GM23248 (cell line): ENCODE measurements around the gene TCF4. TPM values are rescaled to one million over a fixed set of nuclear protein-coding genes. Genes with fewer than 3 reads are reported as not detected.

Experiments
- DNase-seq: peaks from one replicate; pipeline ENCODE4 v3.0.0-alpha.2; 2015
- H2AFZ ChIP-seq: fragments of 200-600 bp; sonication (generic); 2 replicates; pipeline ENCODE4 v1.6.1; 2016; ENCODE audit warnings: antibody characterized with exemption
- H3F3A ChIP-seq: fragments of 200-600 bp; sonication (generic); 2 replicates; pipeline ENCODE4 v1.6.1; 2016; ENCODE audit warnings: mild to moderate bottlenecking, antibody characterized with exemption, mixed run types; ENCODE audit not compliant: insufficient read depth
- H3K27ac ChIP-seq: fragments of 200-600 bp; sonication (generic); 2 replicates; pipeline ENCODE4 v1.5.1; 2016; ENCODE audit warnings: mild to moderate bottlenecking
- H3K27me3 ChIP-seq: fragments of 200-600 bp; sonication (generic); replicated peaks from 2 replicates; pipeline ENCODE4 v1.6.1; 2016; ENCODE audit warnings: mild to moderate bottlenecking; ENCODE audit not compliant: insufficient read depth
- H3K36me3 ChIP-seq: fragments of 200-600 bp; sonication (generic); 2 replicates; pipeline ENCODE4 v1.6.1; 2016; ENCODE audit warnings: low read depth, mild to moderate bottlenecking
- H3K4me1 ChIP-seq: fragments of 200-600 bp; sonication (generic); 2 replicates; pipeline ENCODE4 v1.6.1; 2016; ENCODE audit warnings: mild to moderate bottlenecking; ENCODE audit not compliant: insufficient read depth
- H3K4me2 ChIP-seq: fragments of 200-600 bp; sonication (generic); one replicate; pipeline ENCODE4 v1.6.1; 2016; ENCODE audit warnings: mild to moderate bottlenecking; ENCODE audit not compliant: unreplicated experiment
- H3K4me3 ChIP-seq: fragments of 200-600 bp; sonication (generic); 2 replicates; pipeline ENCODE4 v1.5.1; 2016; ENCODE audit warnings: mild to moderate bottlenecking
- H3K79me2 ChIP-seq: fragments of 200-600 bp; sonication (generic); 2 replicates; pipeline ENCODE4 v1.6.1; 2016; ENCODE audit warnings: mild to moderate bottlenecking; ENCODE audit not compliant: insufficient read depth
- H3K9ac ChIP-seq: fragments of 200-600 bp; sonication (generic); 2 replicates; pipeline ENCODE4 v1.6.1; 2016; ENCODE audit warnings: mild to moderate bottlenecking
- H3K9me2 ChIP-seq: fragments of 200-600 bp; sonication (generic); 2 replicates; pipeline ENCODE4 v1.6.1; 2016; ENCODE audit warnings: mixed run types, mild to moderate bottlenecking, moderate library complexity; ENCODE audit not compliant: insufficient read depth
- H3K9me3 ChIP-seq: fragments of 200-600 bp; sonication (generic); one replicate; pipeline ENCODE4 v1.6.1; 2017; ENCODE audit warnings: low read depth
- H4K20me1 ChIP-seq: fragments of 200-600 bp; sonication (generic); 2 replicates; pipeline ENCODE4 v1.6.0; 2016; ENCODE audit not compliant: insufficient read depth
- EZH2 ChIP-seq: fragments of 200-600 bp; sonication (generic); IDR thresholded peaks from 2 replicates; pipeline ENCODE4 v1.6.1; 2018; ENCODE audit warnings: antibody characterized with exemption, mild to moderate bottlenecking; ENCODE audit not compliant: insufficient read depth, poor library complexity, severe bottlenecking
- EZH2phosphoT487 ChIP-seq: fragments of 200-600 bp; sonication (generic); IDR thresholded peaks from 2 replicates; pipeline ENCODE4 v1.6.1; 2018; ENCODE audit warnings: antibody characterized with exemption, moderate library complexity, mild to moderate bottlenecking, low read depth; ENCODE audit not compliant: insufficient read depth
- WGBS, 2 experiments: methylation state at CpG; one replicate each; pipeline ENCODE4 v1.1.6; 2015 to 2017; ENCODE audit warnings: low lambda C conversion rate in 2 of 2, low coverage in 1 of 2; ENCODE audit errors: missing lambda C conversion rate in 2 of 2; 5-methylcytosine and 5-hydroxymethylcytosine counted together
- in situ Hi-C: fragments of 300-500 bp; cut with MboI; formaldehyde crosslinking; loops from 2 replicates; pipeline ENCODE4 v1.15.0; 2020
- polyA plus RNA-seq: library from polyadenylated mRNA; unstranded; fragments of >200 nt; fragmentation: Nextera tagmentation; extraction: Ambion mirVana; gene quantifications from 2 replicates; pipeline ENCODE4 v1.2.1, GENCODE V29; 2016
- total RNA-seq: library from RNA; depleted of rRNA; stranded (reverse); fragments of >200 nt; shearing (Covaris generic); gene quantifications from 2 replicates; pipeline ENCODE4 v1.2.3, GENCODE V29; 2014

The TCF4 gene
- total and polyA plus RNA-seq, 2 experiments from 2014 or later, result 54.5 to 59.3 TPM

GRCh38 chr18:55322178-55322735, 265.7 kb downstream of the TCF4 start:
- peak overlapping the region; percentile 100 for H3K4me2 ChIP-seq
- H3K27ac ChIP-seq, result peak overlapping the region; percentile 94
- peak overlapping the region; percentile 85 for H3K9ac ChIP-seq
- peak; percentile 94 for DNase-seq
- peak overlapping the region; percentile 87 for H3K4me3 ChIP-seq
- TF ChIP-seq EZH2phosphoT487 (no peak), EZH2 (no peak)
- peaks cover 41% of the 10 kb centered on the region for H3K4me1 ChIP-seq
- H3K79me2 ChIP-seq, result peaks cover 87% of the 10 kb centered on the region
- H3F3A ChIP-seq, result peaks cover 49% of the 10 kb centered on the region
- no peaks in the 10 kb centered on the region for H4K20me1 ChIP-seq
- in situ Hi-C loops, result no loop called here
- H3K9me2 ChIP-seq, result no peaks in the 10 kb centered on the region
- no peaks in the 10 kb centered on the region for H3K9me3 ChIP-seq
- peak overlapping the region; percentile 79 for H2AFZ ChIP-seq
- no peaks in the 10 kb centered on the region for H3K36me3 ChIP-seq
- H3K27me3 ChIP-seq, result no peaks in the 10 kb centered on the region
- WGBS, 2 experiments, result 1% methylated on average over 30 of the region's 30 CpGs

DNA sequence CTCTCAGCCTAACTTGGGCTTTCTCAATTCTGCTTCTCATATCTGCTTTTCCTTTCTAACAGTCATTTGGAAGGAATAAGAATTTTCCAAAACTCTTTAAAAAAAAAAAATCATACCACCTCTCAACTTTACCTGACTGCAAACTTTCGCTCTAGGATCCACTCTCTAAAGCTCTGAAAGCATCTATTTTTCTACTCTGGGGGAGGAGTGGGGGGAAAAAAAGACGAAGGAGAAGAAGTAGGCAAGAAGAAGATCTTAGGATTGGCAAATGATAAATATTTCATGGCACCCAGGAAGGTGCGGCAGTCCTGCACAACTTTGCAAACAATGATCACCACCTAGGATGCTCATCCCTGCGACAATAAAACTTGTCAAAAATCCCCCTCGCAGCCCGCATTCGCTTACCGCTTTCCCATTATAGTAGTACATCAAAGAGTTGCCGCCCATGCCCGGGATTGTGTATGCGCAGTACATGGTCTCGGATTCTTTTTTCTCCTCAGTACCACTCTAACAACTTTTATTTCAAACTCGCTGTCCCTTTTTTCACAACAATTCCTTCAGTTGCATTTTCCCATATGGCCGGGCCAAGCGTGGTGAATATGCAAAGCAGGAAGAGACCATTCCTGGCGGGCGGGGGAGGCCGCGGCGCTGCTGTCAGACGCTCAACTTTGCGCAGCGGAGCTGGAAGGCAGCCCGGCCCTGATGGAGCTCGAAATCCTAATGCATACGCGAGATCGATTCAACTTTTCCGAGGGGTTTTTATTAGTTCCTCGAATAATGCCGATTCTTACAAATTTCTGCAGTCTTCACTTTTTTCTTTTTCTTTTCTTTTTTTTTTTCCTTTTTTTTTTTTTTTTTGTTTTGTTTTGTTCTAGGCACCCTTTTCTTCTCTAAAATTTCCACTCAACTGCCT, 266.5 kb downstream of the TCF4 start:
- Histone ChIP-seq H3K9ac (peak overlapping the region; percentile 85), H3K4me3 (peak overlapping the region; percentile 87), H3K4me1 (peaks cover 49% of the 10 kb centered on the region), H3K9me2 (no peaks in the 10 kb centered on the region), H4K20me1 (no peaks in the 10 kb centered on the region), H3K27me3 (no peaks in the 10 kb centered on the region), H3F3A (peaks cover 45% of the 10 kb centered on the region), H3K4me2 (peak overlapping the region; percentile 100), H3K9me3 (no peaks in the 10 kb centered on the region), H3K36me3 (no peaks in the 10 kb centered on the region), H3K27ac (peak overlapping the region; percentile 94), H2AFZ (peak overlapping the region; percentile 79), H3K79me2 (peaks cover 87% of the 10 kb centered on the region)
- DNase-seq, result peak; percentile 95
- WGBS, 2 experiments, result 1% methylated on average over 31 of the region's 31 CpGs
- in situ Hi-C loops, result no loop called here
- TF ChIP-seq EZH2phosphoT487 (no peak), EZH2 (no peak)

GRCh38 chr18:55320424-55321264, 267.3 kb downstream of the TCF4 start:
- H2AFZ ChIP-seq, result peak overlapping the region; percentile 79
- TF ChIP-seq EZH2 (no peak), EZH2phosphoT487 (no peak)
- H3K9me3 ChIP-seq, result no peaks in the 10 kb centered on the region
- peak overlapping the region; percentile 100 for H3K4me2 ChIP-seq
- peak; percentile 54 for DNase-seq
- no peaks in the 10 kb centered on the region for H4K20me1 ChIP-seq
- peaks cover 45% of the 10 kb centered on the region for H3F3A ChIP-seq
- peaks cover 88% of the 10 kb centered on the region for H3K79me2 ChIP-seq
- peak overlapping the region; percentile 94 for H3K27ac ChIP-seq
- H3K27me3 ChIP-seq, result no peaks in the 10 kb centered on the region
- H3K9ac ChIP-seq, result peak overlapping the region; percentile 85
- in situ Hi-C loops, result no loop called here
- peak overlapping the region; percentile 87 for H3K4me3 ChIP-seq
- H3K9me2 ChIP-seq, result no peaks in the 10 kb centered on the region
- no peaks in the 10 kb centered on the region for H3K36me3 ChIP-seq
- peaks cover 57% of the 10 kb centered on the region for H3K4me1 ChIP-seq
- 1% methylated on average over 8 of the region's 8 CpGs for WGBS, 2 experiments
